HepG2 (cell line): ENCODE data around the gene EXOC5. TPM values are rescaled to one million over a fixed set of nuclear protein-coding genes. Genes with fewer than 3 reads are reported as not detected.

Experiments used
- ATAC-seq: fragments of 200-7000 bp; cut with Tn5 transposase; 3 replicates; pipeline ENCODE4 v1.9.1; 2020; ENCODE audit warnings: mild to moderate bottlenecking, moderate library complexity
- BruUV-seq: library from RNA; stranded (reverse); fragments of 400-500 nt; replicated peaks from 2 replicates; lab custom pipeline; 2021; lab: Mats Ljungman, UMichigan
- CTCF ChIA-PET: fragments of 300-600 bp; formaldehyde crosslinking; extraction: SDS; loops from one replicate; lab custom pipeline; 2021; ENCODE audit warnings: low total read pairs, inconsistent platforms, low intra/inter-chr PET ratio; lab: Yijun Ruan, JAX
- POLR2A ChIA-PET: fragments of 350-600 bp; sonication (Branson Sonifier 250); formaldehyde crosslinking; loops from one replicate; lab custom pipeline; 2020; ENCODE audit warnings: antibody characterized with exemption, inconsistent platforms; lab: Yijun Ruan, JAX
- DNase-seq: peaks from one replicate; pipeline ENCODE4 v3.0.0-alpha.2; 2015; ENCODE audit warnings: low spot score
- FAIRE-seq: peaks from 3 replicates; lab custom pipeline; 2011; peaks lifted over from hg19 to GRCh38; lab: Jason Lieb, UNC
- H2AFZ ChIP-seq: one replicate; pipeline ENCODE4 v1.6.1; 2011; ENCODE audit warnings: low read length, inconsistent platforms
- H3K27ac ChIP-seq: fragments of 300-600 bp; 3 replicates; pipeline ENCODE4 v1.8.0; 2011; ENCODE audit warnings: mixed run types, mild to moderate bottlenecking, mixed read lengths, low read length, inconsistent platforms; ENCODE audit not compliant: insufficient read depth; ENCODE audit errors: extremely low read length
- H3K27me3 ChIP-seq, 2 experiments: fragments of 200-600 bp in 1 of 2; 2 replicates in 1 of 2; 3 replicates in 1 of 2; pipeline versions ENCODE4 v1.6.0 to v1.8.0; 2011; ENCODE audit warnings: low read length in 2 of 2, mild to moderate bottlenecking in 2 of 2, moderate library complexity in 2 of 2, inconsistent platforms in 1 of 2; ENCODE audit not compliant: insufficient read depth in 2 of 2, control insufficient read depth in 1 of 2
- H3K36me3 ChIP-seq, 2 experiments: fragments of 200-600 bp in 1 of 2; replicated peaks in 1 of 2; 2 replicates in 1 of 2; 3 replicates in 1 of 2; pipeline versions ENCODE4 v1.5.1 to v1.8.0; 2011; ENCODE audit warnings: low read length in 2 of 2, inconsistent platforms in 1 of 2; ENCODE audit not compliant: insufficient read depth in 2 of 2, control insufficient read depth in 1 of 2
- H3K4me1 ChIP-seq: 2 replicates; pipeline ENCODE4 v1.5.1; 2012; ENCODE audit warnings: low read length, inconsistent platforms; ENCODE audit not compliant: insufficient read depth
- H3K4me2 ChIP-seq: 2 replicates; pipeline ENCODE4 v1.6.0; 2011; ENCODE audit warnings: low read depth, low read length, inconsistent platforms
- H3K4me3 ChIP-seq, 3 experiments: fragments of 200-600 bp in 1 of 3; sonication (generic), shearing (Covaris generic) in 1 of 3; replicated peaks in 1 of 3; 2 replicates each; pipeline ENCODE4 v1.5.1; 2011 to 2016; ENCODE audit warnings: low read length in 3 of 3, inconsistent platforms in 2 of 3, low read depth in 2 of 3, mild to moderate bottlenecking in 2 of 3, control low read depth in 1 of 3, mixed read lengths in 1 of 3; ENCODE audit not compliant: insufficient read depth in 1 of 3
- H3K79me2 ChIP-seq: one replicate; pipeline ENCODE4 v1.6.1; 2011; ENCODE audit warnings: low read length, inconsistent platforms; ENCODE audit not compliant: insufficient read depth
- H3K9ac ChIP-seq: 2 replicates; pipeline ENCODE4 v1.6.0; 2011; ENCODE audit warnings: mild to moderate bottlenecking, low read depth, low read length, inconsistent platforms; ENCODE audit not compliant: insufficient read depth
- H3K9me3 ChIP-seq: 2 replicates; pipeline ENCODE4 v1.5.1; 2012; ENCODE audit warnings: mild to moderate bottlenecking, low read length
- H4K20me1 ChIP-seq: 2 replicates; pipeline ENCODE4 v1.6.0; 2011; ENCODE audit warnings: inconsistent platforms, mild to moderate bottlenecking, low read length, moderate library complexity; ENCODE audit not compliant: insufficient read depth
- AKAP8 ChIP-seq: sonication (generic); formaldehyde crosslinking; IDR thresholded peaks from 2 replicates; pipeline ENCODE4 v1.5.1; 2020; ENCODE audit warnings: mild to moderate bottlenecking, missing genetic modification reagents
- FOSL1 ChIP-seq: sonication (generic); formaldehyde crosslinking; IDR thresholded peaks from 2 replicates; pipeline ENCODE4 v1.9.0; 2021; ENCODE audit warnings: missing genetic modification reagents, borderline replicate concordance
- KMT2B ChIP-seq: IDR thresholded peaks from 2 replicates; pipeline ENCODE4 v1.6.1; 2016; ENCODE audit warnings: missing genetic modification reagents, missing compliant biosample characterization
- MAZ ChIP-seq, 2 experiments: sonication (generic) in 1 of 2; formaldehyde crosslinking in 1 of 2; IDR thresholded peaks; 2 replicates each; pipeline versions ENCODE4 v1.5.0 to v1.6.1; 2012 to 2020; ENCODE audit warnings: low read depth in 2 of 2, mild to moderate bottlenecking in 2 of 2, borderline replicate concordance in 1 of 2, improper control_type of control experiment in 1 of 2, low read length in 1 of 2, missing genetic modification reagents in 1 of 2, moderate library complexity in 1 of 2
- MIXL1 ChIP-seq: IDR thresholded peaks from 2 replicates; pipeline ENCODE4 v1.6.1; 2016
- TEAD2 ChIP-seq: sonication (generic); formaldehyde crosslinking; IDR thresholded peaks from 2 replicates; pipeline ENCODE4 v1.9.0; 2021; ENCODE audit warnings: missing genetic modification reagents
- TGIF2 ChIP-seq: IDR thresholded peaks from 2 replicates; pipeline ENCODE4 v1.6.1; 2016; ENCODE audit warnings: control low read depth, missing compliant biosample characterization
- ZNF160 ChIP-seq: sonication (generic); formaldehyde crosslinking; IDR thresholded peaks from 2 replicates; pipeline ENCODE4 v1.8.0; 2022; ENCODE audit warnings: mild to moderate bottlenecking, inconsistent platforms, missing genetic modification reagents
- ZNF292 ChIP-seq: sonication (generic); formaldehyde crosslinking; IDR thresholded peaks from 2 replicates; pipeline ENCODE4 v1.8.1; 2022; ENCODE audit warnings: mild to moderate bottlenecking, low read depth, missing genetic modification reagents, borderline replicate concordance
- ZNF589 ChIP-seq: sonication (generic); formaldehyde crosslinking; conservative IDR thresholded peaks from 2 replicates; pipeline ENCODE4 v1.8.0; 2022; ENCODE audit warnings: mild to moderate bottlenecking, moderate library complexity, missing genetic modification reagents
- WGBS: methylation state at CpG from one replicate; pipeline ENCODE4 v1.1.6; 2017; ENCODE audit warnings: low lambda C conversion rate; 5-methylcytosine and 5-hydroxymethylcytosine counted together
- in situ Hi-C: cut with HindIII; loops from 2 replicates; pipeline ENCODE4 v1.10.0; 2017; ENCODE audit warnings: low pct_unique_long_range_greater_than_20kb; ENCODE audit not compliant: extremely low pct_ligation_motif_present
- intact Hi-C: fragments of 100-400 bp; cut with micrococcal nuclease; formaldehyde crosslinking; loops from one replicate; pipeline ENCODE4 v1.10.0; 2022; ENCODE audit not compliant: unreplicated experiment
- polyA plus RNA-seq, 8 experiments: library from polyadenylated mRNA; depleted of rRNA in 3 of 8; stranded (reverse) in 7 of 8; unstranded in 1 of 8; fragments of >200 nt; fragmentation: Illumina TruSeq in 4 of 8; extraction: Trizol in 4 of 8; gene quantifications; 2 replicates each; pipeline versions ENCODE4 v1.2.1 to v1.2.3, GENCODE V29; 2011 to 2016; ENCODE audit warnings: low read depth in 4 of 8, missing spikeins in 1 of 8, mixed read lengths in 1 of 8; ENCODE audit not compliant: insufficient read depth in 1 of 8
- total RNA-seq, 5 experiments: library from RNA; depleted of rRNA; stranded (reverse); fragments of >200 nt; fragmentation: Illumina TruSeq; extraction: Trizol; gene quantifications; 2 replicates each; pipeline ENCODE4 v1.2.3, GENCODE V29; 2016; ENCODE audit warnings: low read depth in 1 of 5
- TF ChIP-seq, protein P1 (sequence below): sonication (generic); formaldehyde crosslinking; IDR thresholded peaks from 2 replicates; pipeline ENCODE4 v1.8.0; 2022; ENCODE audit warnings: mild to moderate bottlenecking, missing genetic modification reagents, borderline replicate concordance
- TF ChIP-seq, protein P2 (sequence below): sonication (generic); formaldehyde crosslinking; IDR thresholded peaks from 2 replicates; pipeline ENCODE4 v1.8.0; 2022; ENCODE audit warnings: missing genetic modification reagents, low read depth, mild to moderate bottlenecking, borderline replicate concordance
- TF ChIP-seq, protein P3 (sequence below): sonication (generic); formaldehyde crosslinking; IDR thresholded peaks from 2 replicates; pipeline ENCODE4 v1.9.0; 2022; ENCODE audit warnings: low read depth, missing genetic modification reagents
- TF ChIP-seq, protein P4 (sequence below): sonication (generic); formaldehyde crosslinking; IDR thresholded peaks from 2 replicates; pipeline ENCODE4 v1.4.0; 2020; ENCODE audit warnings: mild to moderate bottlenecking, missing genetic modification reagents

The EXOC5 gene
- total and polyA plus RNA-seq, 2 of the 13 experiments (the other 11 are each of a cell fraction or from before 2014, with no cell fraction given): 15.1 to 43.8 TPM

DNA sequence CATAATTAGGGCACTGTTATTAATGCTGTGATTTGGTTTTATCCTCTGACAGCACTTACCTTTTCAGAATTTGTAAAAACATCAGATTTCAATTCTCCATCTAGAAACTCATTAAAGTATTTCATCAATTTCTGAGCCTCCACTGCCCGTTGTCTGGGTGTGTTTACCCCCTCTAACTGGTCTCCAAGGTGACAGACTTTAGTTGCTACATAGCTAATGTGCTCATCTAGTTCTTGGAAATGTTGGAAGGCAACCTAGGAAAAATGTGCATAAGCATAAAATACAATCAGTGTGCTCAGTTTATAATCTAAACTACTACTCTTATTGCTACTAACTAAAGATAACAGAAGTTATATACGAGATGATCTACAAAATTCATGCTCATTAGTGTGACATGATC lies 24.6 kb downstream of the EXOC5 start:
- no peaks in the 10 kb centered on the region for H3K27me3 ChIP-seq
- POLR2A ChIA-PET: no interaction called here
- BruUV-seq: no TSS peak

DNA sequence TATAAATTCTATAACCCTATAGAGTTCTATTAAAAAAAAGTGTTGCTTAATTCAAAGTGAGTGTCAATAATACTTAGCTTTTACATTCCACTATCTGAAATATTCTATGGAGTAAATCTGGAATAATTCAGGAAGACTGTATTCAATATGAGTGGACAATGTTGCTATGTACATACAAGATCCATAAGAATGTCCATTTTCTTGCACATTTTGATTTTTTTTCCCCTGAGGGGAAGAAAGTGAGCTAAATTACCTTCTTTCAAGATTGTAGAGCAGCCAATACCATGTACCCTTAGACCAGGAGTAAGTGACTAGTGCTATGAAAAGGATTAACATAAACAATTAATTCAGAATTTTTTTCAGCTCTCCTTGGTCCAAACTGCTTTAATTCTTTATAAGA lies 25.4 kb downstream of the EXOC5 start:
- CTCF ChIA-PET: no interaction called here
- no peaks in the 10 kb centered on the region for H3K9me3 ChIP-seq
- peaks cover 0 to 11% of the 10 kb centered on the region in 2 experiments; a peak in 1 of 5 replicates for H3K36me3 ChIP-seq
- no peak overlapping the region for H3K4me2 ChIP-seq
- no TSS peak for BruUV-seq
- POLR2A ChIA-PET: no interaction called here
- in situ Hi-C loops: no loop called here
- intact Hi-C loops: no loop called here
- no peaks in the 10 kb centered on the region for H3K4me1 ChIP-seq
- H3K79me2 ChIP-seq: no peaks in the 10 kb centered on the region
- ATAC-seq (no peak), DNase-seq (no peak), FAIRE-seq (no peak)
- no peak overlapping the region for H3K9ac ChIP-seq
- no peaks in the 10 kb centered on the region for H3K27me3 ChIP-seq
- no peak overlapping the region for H3K4me3 ChIP-seq
- no peak overlapping the region for H3K27ac ChIP-seq
- no peaks in the 10 kb centered on the region for H4K20me1 ChIP-seq
- no peak overlapping the region for H2AFZ ChIP-seq
- TF ChIP-seq MIXL1 (CRISPR knock-in tag): no peak
- TF ChIP-seq MAZ (IDR thresholded peaks at IDR 0.05; ENCODE audit: borderline replicate concordance, low read depth, low read length): no peak
- no peak for TF ChIP-seq MAZ (CRISPR knock-in tag; IDR thresholded peaks at IDR 0.05; ENCODE audit: low read depth)
- TF ChIP-seq, protein P1, sequence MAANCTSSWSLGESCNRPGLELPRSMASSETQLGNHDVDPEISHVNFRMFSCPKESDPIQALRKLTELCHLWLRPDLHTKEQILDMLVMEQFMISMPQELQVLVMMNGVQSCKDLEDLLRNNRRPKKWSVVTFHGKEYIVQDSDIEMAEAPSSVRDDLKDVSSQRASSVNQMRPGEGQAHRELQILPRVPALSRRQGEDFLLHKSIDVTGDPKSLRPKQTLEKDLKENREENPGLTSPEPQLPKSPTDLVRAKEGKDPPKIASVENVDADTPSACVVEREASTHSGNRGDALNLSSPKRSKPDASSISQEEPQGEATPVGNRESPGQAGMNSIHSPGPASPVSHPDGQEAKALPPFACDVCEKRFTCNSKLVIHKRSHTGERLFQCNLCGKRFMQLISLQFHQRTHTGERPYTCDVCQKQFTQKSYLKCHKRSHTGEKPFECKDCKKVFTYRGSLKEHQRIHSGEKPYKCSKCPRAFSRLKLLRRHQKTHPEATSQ (CRISPR knock-in tag): no peak
- no peak for TF ChIP-seq AKAP8
- no peak for TF ChIP-seq ZNF292 (CRISPR knock-in tag)
- TF ChIP-seq, protein P2, sequence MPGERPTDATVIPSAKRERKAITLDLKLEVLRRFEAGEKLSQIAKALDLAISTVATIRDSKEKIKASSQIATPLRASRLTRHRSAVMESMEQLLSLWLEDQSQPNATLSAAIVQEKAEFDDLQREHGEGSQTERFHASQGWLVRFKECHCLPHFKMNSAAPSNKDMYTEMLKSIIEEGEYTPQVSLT (CRISPR knock-in tag): no peak
- TF ChIP-seq FOSL1 (CRISPR knock-in tag): no peak
- TF ChIP-seq TEAD2 (CRISPR knock-in tag): no peak
- TF ChIP-seq KMT2B (CRISPR knock-in tag): no peak
- TF ChIP-seq, protein P3, sequence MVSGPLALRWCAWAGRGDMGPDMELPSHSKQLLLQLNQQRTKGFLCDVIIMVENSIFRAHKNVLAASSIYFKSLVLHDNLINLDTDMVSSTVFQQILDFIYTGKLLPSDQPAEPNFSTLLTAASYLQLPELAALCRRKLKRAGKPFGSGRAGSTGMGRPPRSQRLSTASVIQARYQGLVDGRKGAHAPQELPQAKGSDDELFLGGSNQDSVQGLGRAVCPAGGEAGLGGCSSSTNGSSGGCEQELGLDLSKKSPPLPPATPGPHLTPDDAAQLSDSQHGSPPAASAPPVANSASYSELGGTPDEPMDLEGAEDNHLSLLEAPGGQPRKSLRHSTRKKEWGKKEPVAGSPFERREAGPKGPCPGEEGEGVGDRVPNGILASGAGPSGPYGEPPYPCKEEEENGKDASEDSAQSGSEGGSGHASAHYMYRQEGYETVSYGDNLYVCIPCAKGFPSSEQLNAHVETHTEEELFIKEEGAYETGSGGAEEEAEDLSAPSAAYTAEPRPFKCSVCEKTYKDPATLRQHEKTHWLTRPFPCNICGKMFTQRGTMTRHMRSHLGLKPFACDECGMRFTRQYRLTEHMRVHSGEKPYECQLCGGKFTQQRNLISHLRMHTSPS: no peak
- TF ChIP-seq TGIF2 (CRISPR knock-in tag): no peak
- no peak for TF ChIP-seq ZNF589 (CRISPR knock-in tag)
- TF ChIP-seq, protein P4, sequence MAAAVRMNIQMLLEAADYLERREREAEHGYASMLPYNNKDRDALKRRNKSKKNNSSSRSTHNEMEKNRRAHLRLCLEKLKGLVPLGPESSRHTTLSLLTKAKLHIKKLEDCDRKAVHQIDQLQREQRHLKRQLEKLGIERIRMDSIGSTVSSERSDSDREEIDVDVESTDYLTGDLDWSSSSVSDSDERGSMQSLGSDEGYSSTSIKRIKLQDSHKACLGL (CRISPR knock-in tag): no peak

More for the DNA sequence above, 24.6 kb downstream of the EXOC5 start:
- Histone ChIP-seq H3K4me3 (no peak overlapping the region), H3K27ac (no peak overlapping the region), H3K9me3 (no peaks in the 10 kb centered on the region), H2AFZ (no peak overlapping the region), H3K4me1 (no peaks in the 10 kb centered on the region), H3K4me2 (no peak overlapping the region), H4K20me1 (no peaks in the 10 kb centered on the region), H3K36me3 (peaks cover 0 to 9% of the 10 kb centered on the region in 2 experiments; a peak in 1 of 5 replicates)
- ATAC-seq: no peak
- DNase-seq: no peak
- intact Hi-C loops: no loop called here
- WGBS: 93% methylated on average over 2 of the region's 2 CpGs
- FAIRE-seq: no peak
- no peak for TF ChIP-seq ZNF160 (CRISPR knock-in tag)
- TF ChIP-seq, all 625 proteins: peak for 0
- CTCF ChIA-PET: no interaction called here
- no peak overlapping the region for H3K9ac ChIP-seq
- in situ Hi-C loops: no loop called here
- peaks cover 1% of the 10 kb centered on the region for H3K79me2 ChIP-seq
